ENCODE results near the gene ZNF75A.

DNA sequence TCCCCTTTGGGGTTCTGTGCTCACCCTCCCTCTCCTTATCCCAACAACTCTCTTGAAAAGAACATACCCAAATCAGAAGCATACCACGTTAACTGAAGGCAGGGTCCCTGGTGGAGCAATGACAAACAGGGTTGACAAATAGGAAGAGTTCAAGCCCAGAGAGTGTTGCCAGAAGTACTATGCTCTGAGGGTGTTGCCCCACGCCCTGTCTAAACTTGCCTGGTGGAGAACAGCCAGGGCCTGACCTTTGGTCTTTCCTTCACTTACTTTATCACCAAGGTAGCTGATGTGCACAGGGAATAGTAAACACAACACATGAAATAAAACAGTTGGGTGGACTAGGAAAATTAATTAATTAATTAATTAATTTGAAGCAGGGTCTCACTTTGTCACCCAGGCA is 23.3 kb downstream of the ZNF75A start:
- TF ChIP-seq GATA2 (IDR thresholded peaks at IDR 0.05; ENCODE audit: low read depth, low read length) (no peak), GATA3 (IDR thresholded peaks at IDR 0.05; ENCODE audit: low read depth, low read length) (no peak)

Measured in SH-SY5Y (cell line).